HEK293 (cell line): ENCODE measurements around the gene SPEM2.

Experiments used
- CTCF ChIA-PET: fragments of 350-600 bp; formaldehyde crosslinking; extraction: SDS; loops from one replicate; lab custom pipeline; 2021; ENCODE audit warnings: antibody characterized with exemption; lab: Yijun Ruan, JAX
- POLR2A ChIA-PET: fragments of 300-600 bp; formaldehyde crosslinking; extraction: SDS; loops from one replicate; lab custom pipeline; 2020; ENCODE audit warnings: antibody characterized with exemption, inconsistent platforms; lab: Yijun Ruan, JAX
- H3K27ac ChIP-seq: fragments of 200-500 bp; sonication (Bioruptor generic); 2 replicates; pipeline ENCODE4 v1.5.1; 2014; ENCODE audit warnings: low read depth, low read length, control low read depth, inconsistent platforms; ENCODE audit errors: extremely low read depth
- H3K36me3 ChIP-seq, 2 experiments: fragments of 200-500 bp in 1 of 2; sonication (Bioruptor generic) in 1 of 2; 1 replicate in 1 of 2; 2 replicates in 1 of 2; pipeline ENCODE4 v1.5.1; 2014 to 2017; ENCODE audit warnings: inconsistent platforms in 2 of 2, low read length in 2 of 2; ENCODE audit not compliant: control insufficient read depth in 2 of 2, insufficient read depth in 1 of 2
- H3K4me1 ChIP-seq: fragments of 200-500 bp; sonication (Bioruptor generic); 2 replicates; pipeline ENCODE4 v1.5.1; 2014; ENCODE audit warnings: mild to moderate bottlenecking, low read length, inconsistent platforms; ENCODE audit not compliant: control insufficient read depth, insufficient read depth
- H3K4me3 ChIP-seq: 2 replicates; pipeline ENCODE4 v1.5.1; 2011; ENCODE audit warnings: low read depth, mild to moderate bottlenecking, control low read depth, low read length, moderate library complexity
- H3K9me3 ChIP-seq: fragments of 200-500 bp; sonication (Bioruptor generic); 2 replicates; pipeline ENCODE4 v1.5.1; 2014; ENCODE audit warnings: low read depth, low read length, inconsistent platforms; ENCODE audit not compliant: control insufficient read depth, insufficient read depth
- BCL11A ChIP-seq: fragments of 450-650 bp; formaldehyde crosslinking; IDR thresholded peaks from 2 replicates; pipeline ENCODE4 v1.5.1; 2016; ENCODE audit warnings: low read depth, missing biosample characterization, missing genetic modification characterization
- GLIS1 ChIP-seq: fragments of 450-650 bp; formaldehyde crosslinking; IDR thresholded peaks from 2 replicates; pipeline ENCODE4 v1.5.1; 2016; ENCODE audit warnings: missing biosample characterization, missing genetic modification characterization
- GLIS2 ChIP-seq: fragments of 450-650 bp; formaldehyde crosslinking; IDR thresholded peaks from 2 replicates; pipeline ENCODE4 v1.5.1; 2016; ENCODE audit warnings: missing biosample characterization, missing genetic modification characterization
- IKZF3 ChIP-seq: fragments of 450-650 bp; IDR thresholded peaks from 2 replicates; pipeline ENCODE4 v1.5.0; 2018; ENCODE audit warnings: missing biosample characterization, mild to moderate bottlenecking, missing genetic modification characterization, moderate library complexity
- KLF1 ChIP-seq: fragments of 450-650 bp; formaldehyde crosslinking; IDR thresholded peaks from 2 replicates; pipeline ENCODE4 v1.5.1; 2016; ENCODE audit warnings: missing biosample characterization, missing genetic modification characterization
- RBAK ChIP-seq: fragments of 450-650 bp; formaldehyde crosslinking; IDR thresholded peaks from 2 replicates; pipeline ENCODE4 v1.5.1; 2016; ENCODE audit warnings: missing biosample characterization, missing genetic modification characterization
- SP3 ChIP-seq: fragments of 450-650 bp; formaldehyde crosslinking; IDR thresholded peaks from 2 replicates; pipeline ENCODE4 v1.5.1; 2016; ENCODE audit warnings: missing biosample characterization, missing genetic modification characterization
- TRIM28 ChIP-seq: IDR thresholded peaks from 2 replicates; pipeline ENCODE4 v1.6.1; 2011; ENCODE audit warnings: low read length, control low read depth, borderline replicate concordance
- ZBTB1 ChIP-seq: fragments of 450-650 bp; formaldehyde crosslinking; IDR thresholded peaks from 2 replicates; pipeline ENCODE4 v1.5.1; 2016; ENCODE audit warnings: missing biosample characterization, missing genetic modification characterization
- ZBTB17 ChIP-seq: fragments of 450-650 bp; formaldehyde crosslinking; IDR thresholded peaks from 2 replicates; pipeline ENCODE4 v1.5.1; 2016; ENCODE audit warnings: missing biosample characterization, missing genetic modification characterization
- ZFHX2 ChIP-seq: fragments of 450-650 bp; formaldehyde crosslinking; conservative IDR thresholded peaks from 2 replicates; pipeline ENCODE4 v1.5.1; 2016; ENCODE audit warnings: missing biosample characterization, missing genetic modification characterization
- ZIC2 ChIP-seq: fragments of 450-650 bp; formaldehyde crosslinking; IDR thresholded peaks from 2 replicates; pipeline ENCODE4 v1.5.1; 2016; ENCODE audit warnings: missing biosample characterization, missing genetic modification characterization
- ZNF10 ChIP-seq: fragments of 450-650 bp; formaldehyde crosslinking; IDR thresholded peaks from 2 replicates; pipeline ENCODE4 v1.5.1; 2017; ENCODE audit warnings: missing biosample characterization, missing genetic modification characterization
- ZNF114 ChIP-seq: fragments of 450-650 bp; formaldehyde crosslinking; IDR thresholded peaks from 2 replicates; pipeline ENCODE4 v1.5.0; 2017; ENCODE audit warnings: missing biosample characterization, missing genetic modification characterization
- ZNF175 ChIP-seq: fragments of 450-650 bp; formaldehyde crosslinking; IDR thresholded peaks from 2 replicates; pipeline ENCODE4 v1.5.1; 2016; ENCODE audit warnings: missing biosample characterization, missing genetic modification characterization
- ZNF202 ChIP-seq: fragments of 450-650 bp; formaldehyde crosslinking; IDR thresholded peaks from 2 replicates; pipeline ENCODE4 v1.5.1; 2016; ENCODE audit warnings: missing biosample characterization, missing genetic modification characterization, borderline replicate concordance
- ZNF366 ChIP-seq: fragments of 450-650 bp; formaldehyde crosslinking; conservative IDR thresholded peaks from 2 replicates; pipeline ENCODE4 v1.5.1; 2016; ENCODE audit warnings: missing biosample characterization, missing genetic modification characterization
- ZNF391 ChIP-seq: fragments of 450-650 bp; formaldehyde crosslinking; IDR thresholded peaks from 2 replicates; pipeline ENCODE4 v1.5.1; 2016; ENCODE audit warnings: low read depth, missing biosample characterization, missing genetic modification characterization, borderline replicate concordance
- ZNF394 ChIP-seq: fragments of 450-650 bp; formaldehyde crosslinking; IDR thresholded peaks from 2 replicates; pipeline ENCODE4 v1.5.1; 2016; ENCODE audit warnings: missing biosample characterization, missing genetic modification characterization, mild to moderate bottlenecking, moderate library complexity, borderline replicate concordance
- ZNF416 ChIP-seq: fragments of 450-650 bp; formaldehyde crosslinking; IDR thresholded peaks from 2 replicates; pipeline ENCODE4 v1.5.1; 2016; ENCODE audit warnings: missing biosample characterization, missing genetic modification characterization
- ZNF48 ChIP-seq: fragments of 450-650 bp; formaldehyde crosslinking; IDR thresholded peaks from 2 replicates; pipeline ENCODE4 v1.5.1; 2016; ENCODE audit warnings: missing biosample characterization, missing genetic modification characterization
- ZNF530 ChIP-seq: fragments of 450-650 bp; formaldehyde crosslinking; IDR thresholded peaks from 2 replicates; pipeline ENCODE4 v1.5.1; 2016; ENCODE audit warnings: low read depth, missing biosample characterization, missing genetic modification characterization
- ZNF561 ChIP-seq: fragments of 450-650 bp; IDR thresholded peaks from 2 replicates; pipeline ENCODE4 v1.5.1; 2018; ENCODE audit warnings: missing biosample characterization, missing genetic modification characterization, borderline replicate concordance
- ZNF624 ChIP-seq: fragments of 450-650 bp; formaldehyde crosslinking; IDR thresholded peaks from 2 replicates; pipeline ENCODE4 v1.5.1; 2017; ENCODE audit warnings: missing biosample characterization, missing genetic modification characterization
- ZNF677 ChIP-seq: fragments of 450-650 bp; IDR thresholded peaks from 2 replicates; pipeline ENCODE4 v1.5.0; 2018; ENCODE audit warnings: missing biosample characterization, mild to moderate bottlenecking, missing genetic modification characterization, moderate library complexity
- ZNF704 ChIP-seq: fragments of 450-650 bp; formaldehyde crosslinking; IDR thresholded peaks from 2 replicates; pipeline ENCODE4 v1.5.1; 2016; ENCODE audit warnings: missing biosample characterization, missing genetic modification characterization
- ZNF707 ChIP-seq: fragments of 450-650 bp; formaldehyde crosslinking; IDR thresholded peaks from 2 replicates; pipeline ENCODE4 v1.5.1; 2016; ENCODE audit warnings: missing biosample characterization, missing genetic modification characterization
- ZNF76 ChIP-seq: fragments of 450-650 bp; formaldehyde crosslinking; IDR thresholded peaks from 2 replicates; pipeline ENCODE4; 2016; ENCODE audit warnings: low read depth, missing biosample characterization, missing genetic modification characterization, borderline replicate concordance
- ZNF791 ChIP-seq: fragments of 450-650 bp; formaldehyde crosslinking; IDR thresholded peaks from 2 replicates; pipeline ENCODE4 v1.5.1; 2016; ENCODE audit warnings: missing biosample characterization, missing genetic modification characterization
- ZNF830 ChIP-seq: fragments of 450-650 bp; IDR thresholded peaks from 2 replicates; pipeline ENCODE4 v1.5.0; 2018; ENCODE audit warnings: missing biosample characterization, missing genetic modification characterization, low read depth, mild to moderate bottlenecking, moderate library complexity
- ZSCAN4 ChIP-seq: fragments of 450-650 bp; formaldehyde crosslinking; IDR thresholded peaks from 2 replicates; pipeline ENCODE4 v1.5.1; 2017; ENCODE audit warnings: missing biosample characterization, missing genetic modification characterization
- ZXDB ChIP-seq: fragments of 450-650 bp; formaldehyde crosslinking; IDR thresholded peaks from 2 replicates; pipeline ENCODE4 v1.5.1; 2016; ENCODE audit warnings: missing biosample characterization, missing genetic modification characterization
- TF ChIP-seq, protein P1 (sequence below): fragments of 450-650 bp; formaldehyde crosslinking; IDR thresholded peaks from 2 replicates; pipeline ENCODE4 v1.5.1; 2017; ENCODE audit warnings: missing biosample characterization, missing genetic modification characterization
- TF ChIP-seq, protein P2 (sequence below): fragments of 450-650 bp; formaldehyde crosslinking; IDR thresholded peaks from 2 replicates; pipeline ENCODE4 v1.5.1; 2016; ENCODE audit warnings: missing biosample characterization, missing genetic modification characterization

SPEM2 gene

DNA sequence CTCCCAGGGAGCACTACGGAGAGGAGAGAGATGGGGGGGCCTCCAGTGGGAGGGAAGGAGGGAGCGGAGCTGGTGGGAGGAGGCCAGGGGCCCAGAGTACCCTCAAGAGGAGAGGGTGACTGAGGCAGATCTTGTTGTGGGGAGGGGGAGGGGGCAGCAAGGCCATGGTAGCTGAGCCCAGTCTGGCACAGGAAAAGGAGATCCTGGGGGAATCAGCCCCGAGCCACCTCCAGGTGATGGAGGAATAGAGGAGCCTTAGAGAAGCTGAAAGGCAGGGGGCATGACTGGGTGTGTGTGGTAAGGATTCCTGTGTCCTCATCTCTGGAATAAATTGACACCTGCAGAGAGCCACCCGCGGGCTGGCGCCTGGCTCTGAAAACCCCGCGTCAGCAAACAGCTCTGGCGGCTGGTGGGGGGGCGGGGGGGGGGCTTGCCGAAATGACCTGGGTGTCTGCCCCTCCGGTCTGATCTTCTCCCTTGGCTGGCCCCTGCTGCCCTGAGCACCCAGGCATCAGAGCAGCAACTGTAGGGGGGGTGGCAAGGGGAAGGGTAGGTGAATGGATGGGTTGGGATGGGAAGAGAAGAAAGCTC is 19.1 kb upstream of the SPEM2 start:
- H3K9me3 ChIP-seq, result no peaks in the 10 kb centered on the region
- POLR2A ChIA-PET, result interaction anchor here (0.6 to 1.7 kb wide), 5 partner anchors 11 to 1358 kb away, joined by 3 to 5 read pairs (median 4); partner anchors contain the start of genes PLSCR3 and TMEM102
- peaks cover 8% of the 10 kb centered on the region for H3K4me1 ChIP-seq
- peaks cover 9 to 31% of the 10 kb centered on the region in 2 experiments; a peak in 2 of 3 replicates for H3K36me3 ChIP-seq
- H3K27ac ChIP-seq, result no peak overlapping the region
- CTCF ChIA-PET, result interaction anchor here (0.7 to 1.7 kb wide), 5 partner anchors 14 to 155 kb away, joined by 3 to 7 read pairs (median 4); no protein-coding TSS in a partner anchor
- no peak overlapping the region for H3K4me3 ChIP-seq
- peak; percentile 60 for TF ChIP-seq GLIS2 (tag by site-specific recombination)
- TF ChIP-seq ZNF830, result no peak
- peak; percentile 76 for TF ChIP-seq ZNF394 (tag by site-specific recombination)
- peak; percentile 81 for TF ChIP-seq GLIS1 (tag by site-specific recombination)
- 0 out of 2 replicates have a peak, but pooled peaks have one; percentile 67 for TF ChIP-seq ZNF366 (tag by site-specific recombination)
- TF ChIP-seq ZNF624 (tag by site-specific recombination), result no peak
- TF ChIP-seq ZNF202 (tag by site-specific recombination), result no peak
- no peak for TF ChIP-seq SP3
- TF ChIP-seq ZNF114 (tag by site-specific recombination), result no peak
- TF ChIP-seq ZNF48, result no peak
- no peak for TF ChIP-seq KLF1 (tag by site-specific recombination)
- TF ChIP-seq ZIC2 (tag by site-specific recombination), result peak; percentile 61; the same call in 1 of the 2 replicates
- TF ChIP-seq ZNF10 (tag by site-specific recombination), result no peak
- TF ChIP-seq ZNF704 (tag by site-specific recombination), result no peak
- TF ChIP-seq ZFHX2 (tag by site-specific recombination), result no peak; the same call in 1 of the 2 replicates
- no peak for TF ChIP-seq ZXDB
- peak; percentile 23; the same call in 1 of the 2 replicates for TF ChIP-seq ZNF76
- TF ChIP-seq ZNF175 (tag by site-specific recombination), result no peak
- TF ChIP-seq IKZF3, result no peak; the same call in none of the 2 replicates
- no peak for TF ChIP-seq ZNF677 (tag by site-specific recombination)
- TF ChIP-seq TRIM28, result no peak
- no peak for TF ChIP-seq ZSCAN4 (tag by site-specific recombination)
- TF ChIP-seq ZNF416 (tag by site-specific recombination), result no peak
- TF ChIP-seq ZNF530, result no peak
- no peak for TF ChIP-seq ZNF391 (tag by site-specific recombination)
- TF ChIP-seq RBAK (tag by site-specific recombination), result no peak
- TF ChIP-seq ZNF791 (tag by site-specific recombination), result no peak
- TF ChIP-seq ZBTB17 (tag by site-specific recombination), result peak; percentile 69; the same call in 1 of the 2 replicates
- no peak for TF ChIP-seq ZNF707 (tag by site-specific recombination)
- TF ChIP-seq BCL11A (tag by site-specific recombination), result no peak
- TF ChIP-seq, protein P1, sequence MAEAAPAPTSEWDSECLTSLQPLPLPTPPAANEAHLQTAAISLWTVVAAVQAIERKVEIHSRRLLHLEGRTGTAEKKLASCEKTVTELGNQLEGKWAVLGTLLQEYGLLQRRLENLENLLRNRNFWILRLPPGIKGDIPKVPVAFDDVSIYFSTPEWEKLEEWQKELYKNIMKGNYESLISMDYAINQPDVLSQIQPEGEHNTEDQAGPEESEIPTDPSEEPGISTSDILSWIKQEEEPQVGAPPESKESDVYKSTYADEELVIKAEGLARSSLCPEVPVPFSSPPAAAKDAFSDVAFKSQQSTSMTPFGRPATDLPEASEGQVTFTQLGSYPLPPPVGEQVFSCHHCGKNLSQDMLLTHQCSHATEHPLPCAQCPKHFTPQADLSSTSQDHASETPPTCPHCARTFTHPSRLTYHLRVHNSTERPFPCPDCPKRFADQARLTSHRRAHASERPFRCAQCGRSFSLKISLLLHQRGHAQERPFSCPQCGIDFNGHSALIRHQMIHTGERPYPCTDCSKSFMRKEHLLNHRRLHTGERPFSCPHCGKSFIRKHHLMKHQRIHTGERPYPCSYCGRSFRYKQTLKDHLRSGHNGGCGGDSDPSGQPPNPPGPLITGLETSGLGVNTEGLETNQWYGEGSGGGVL (tag by site-specific recombination), result peak; percentile 62
- no peak for TF ChIP-seq ZBTB1
- no peak for TF ChIP-seq ZNF561 (tag by site-specific recombination)
- TF ChIP-seq, protein P2, sequence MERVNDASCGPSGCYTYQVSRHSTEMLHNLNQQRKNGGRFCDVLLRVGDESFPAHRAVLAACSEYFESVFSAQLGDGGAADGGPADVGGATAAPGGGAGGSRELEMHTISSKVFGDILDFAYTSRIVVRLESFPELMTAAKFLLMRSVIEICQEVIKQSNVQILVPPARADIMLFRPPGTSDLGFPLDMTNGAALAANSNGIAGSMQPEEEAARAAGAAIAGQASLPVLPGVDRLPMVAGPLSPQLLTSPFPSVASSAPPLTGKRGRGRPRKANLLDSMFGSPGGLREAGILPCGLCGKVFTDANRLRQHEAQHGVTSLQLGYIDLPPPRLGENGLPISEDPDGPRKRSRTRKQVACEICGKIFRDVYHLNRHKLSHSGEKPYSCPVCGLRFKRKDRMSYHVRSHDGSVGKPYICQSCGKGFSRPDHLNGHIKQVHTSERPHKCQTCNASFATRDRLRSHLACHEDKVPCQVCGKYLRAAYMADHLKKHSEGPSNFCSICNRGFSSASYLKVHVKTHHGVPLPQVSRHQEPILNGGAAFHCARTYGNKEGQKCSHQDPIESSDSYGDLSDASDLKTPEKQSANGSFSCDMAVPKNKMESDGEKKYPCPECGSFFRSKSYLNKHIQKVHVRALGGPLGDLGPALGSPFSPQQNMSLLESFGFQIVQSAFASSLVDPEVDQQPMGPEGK (tag by site-specific recombination), result 0 out of 2 replicates have a peak, but pooled peaks have one; percentile 7
